H9 (cell line): ENCODE data around the gene PRKAG1. TPM values are rescaled to one million over a fixed set of nuclear protein-coding genes. Genes with fewer than 3 reads are reported as not detected.

ENCODE experiments used
- DNase-seq: peaks from one replicate; pipeline ENCODE4 v3.0.0-alpha.2; 2017
- H2AFZ ChIP-seq: one replicate; pipeline ENCODE4 v1.6.1; 2013; ENCODE audit warnings: mild to moderate bottlenecking, low read length, control low read depth, moderate library complexity
- H2AK5ac ChIP-seq: 2 replicates; pipeline ENCODE4 v1.6.1; 2013; ENCODE audit warnings: low read length, control low read depth, mixed read lengths; ENCODE audit not compliant: insufficient read length
- H2BK120ac ChIP-seq: one replicate; pipeline ENCODE4 v1.6.1; 2013; ENCODE audit warnings: low read depth, mild to moderate bottlenecking, low read length, control low read depth, inconsistent platforms; ENCODE audit not compliant: poor library complexity, severe bottlenecking
- H2BK12ac ChIP-seq: 2 replicates; pipeline ENCODE4 v1.6.1; 2013; ENCODE audit warnings: low read length, control low read depth, mixed read lengths, low read depth; ENCODE audit not compliant: insufficient read length
- H2BK15ac ChIP-seq: 2 replicates; pipeline ENCODE4 v1.6.1; 2013; ENCODE audit warnings: low read depth, low read length, control low read depth
- H2BK20ac ChIP-seq: one replicate; pipeline ENCODE4 v1.6.1; 2013; ENCODE audit warnings: low read depth, mild to moderate bottlenecking, low read length, control low read depth, inconsistent platforms; ENCODE audit not compliant: poor library complexity, severe bottlenecking
- H2BK5ac ChIP-seq: 2 replicates; pipeline ENCODE4 v1.6.1; 2013; ENCODE audit warnings: low read length, control low read depth, mixed read lengths; ENCODE audit not compliant: insufficient read length
- H3K14ac ChIP-seq: 2 replicates; pipeline ENCODE4 v1.6.1; 2013; ENCODE audit warnings: low read length, control low read depth; ENCODE audit not compliant: insufficient read depth
- H3K18ac ChIP-seq: 2 replicates; pipeline ENCODE4 v1.6.1; 2013; ENCODE audit warnings: low read depth, mild to moderate bottlenecking, mixed read lengths, low read length, control low read depth; ENCODE audit not compliant: insufficient read length
- H3K23ac ChIP-seq: 2 replicates; pipeline ENCODE4 v1.6.1; 2013; ENCODE audit warnings: low read length, control low read depth, mixed read lengths, low read depth; ENCODE audit not compliant: insufficient read length
- H3K23me2 ChIP-seq: 2 replicates; pipeline ENCODE4 v1.6.1; 2013; ENCODE audit warnings: low read depth, mild to moderate bottlenecking, mixed read lengths, low read length, control low read depth; ENCODE audit not compliant: insufficient read length, poor library complexity, severe bottlenecking
- H3K27ac ChIP-seq: 2 replicates; pipeline ENCODE4 v1.5.1; 2013; ENCODE audit warnings: low read length, control low read depth, mixed read lengths, low read depth; ENCODE audit not compliant: insufficient read length
- H3K27me3 ChIP-seq: 2 replicates; pipeline ENCODE4 v1.6.1; 2013; ENCODE audit warnings: low read length, control low read depth, inconsistent platforms; ENCODE audit not compliant: insufficient read depth
- H3K4ac ChIP-seq: 2 replicates; pipeline ENCODE4 v1.6.1; 2013; ENCODE audit warnings: low read depth, mild to moderate bottlenecking, control low read depth, inconsistent platforms, low read length, moderate library complexity
- H3K4me1 ChIP-seq: 2 replicates; pipeline ENCODE4 v1.6.1; 2013; ENCODE audit warnings: low read length, control low read depth, inconsistent platforms; ENCODE audit not compliant: insufficient read depth
- H3K4me2 ChIP-seq: 2 replicates; pipeline ENCODE4 v1.6.1; 2013; ENCODE audit warnings: low read length, control low read depth, mixed read lengths; ENCODE audit not compliant: insufficient read length, insufficient read depth
- H3K56ac ChIP-seq: 2 replicates; pipeline ENCODE4 v1.6.1; 2013; ENCODE audit warnings: low read depth, mild to moderate bottlenecking, mixed read lengths, low read length, control low read depth; ENCODE audit not compliant: insufficient read length
- H3K79me1 ChIP-seq: 2 replicates; pipeline ENCODE4 v1.6.1; 2013; ENCODE audit warnings: low read depth, mild to moderate bottlenecking, moderate library complexity, low read length, control low read depth, inconsistent platforms; ENCODE audit not compliant: insufficient read depth, poor library complexity, severe bottlenecking
- H3K79me2 ChIP-seq: 2 replicates; pipeline ENCODE4 v1.6.1; 2013; ENCODE audit warnings: low read length, control low read depth, inconsistent platforms; ENCODE audit not compliant: insufficient read depth
- H3K9ac ChIP-seq: 2 replicates; pipeline ENCODE4 v1.6.1; 2013; ENCODE audit warnings: low read length, control low read depth, mixed read lengths; ENCODE audit not compliant: insufficient read length; ENCODE audit errors: extremely low read depth
- H3K9me3 ChIP-seq: one replicate; pipeline ENCODE4 v1.6.1; 2013; ENCODE audit warnings: low read depth, low read length, inconsistent platforms; ENCODE audit not compliant: control insufficient read depth
- H3T11ph ChIP-seq: one replicate; pipeline ENCODE4 v1.6.1; 2013; ENCODE audit warnings: mild to moderate bottlenecking, low read length, control low read depth, inconsistent platforms
- H4K20me1 ChIP-seq: one replicate; pipeline ENCODE4 v1.6.1; 2013; ENCODE audit not compliant: control insufficient read depth, insufficient read length, insufficient read depth
- H4K5ac ChIP-seq: 2 replicates; pipeline ENCODE4 v1.6.1; 2013; ENCODE audit warnings: low read depth, mild to moderate bottlenecking, mixed read lengths, low read length, control low read depth; ENCODE audit not compliant: insufficient read length
- H4K8ac ChIP-seq: replicated peaks from 2 replicates; pipeline ENCODE4 v1.6.1; 2013; ENCODE audit warnings: low read length, control low read depth, mixed read lengths, low read depth; ENCODE audit not compliant: insufficient read length
- H4K91ac ChIP-seq: 2 replicates; pipeline ENCODE4 v1.6.1; 2013; ENCODE audit warnings: low read depth, mild to moderate bottlenecking, moderate library complexity, mixed read lengths, low read length, control low read depth; ENCODE audit not compliant: insufficient read length
- H3K27ac Mint-ChIP-seq, 3 experiments: 2 replicates in 2 of 3; 3 replicates in 1 of 3; pipeline ENCODE4 v1.8.0; 2020 to 2021; ENCODE audit warnings: mixed read lengths in 3 of 3, mild to moderate bottlenecking in 1 of 3, moderate library complexity in 1 of 3
- H3K27me3 Mint-ChIP-seq: 2 replicates; pipeline ENCODE4 v1.8.0; 2021; ENCODE audit warnings: low read depth, mild to moderate bottlenecking, moderate library complexity, mixed read lengths
- H3K36me3 Mint-ChIP-seq, 3 experiments: 2 replicates in 2 of 3; 3 replicates in 1 of 3; pipeline ENCODE4 v1.8.0; 2020 to 2021; ENCODE audit warnings: low read depth in 3 of 3, mixed read lengths in 3 of 3; ENCODE audit not compliant: insufficient read depth in 1 of 3
- H3K4me1 Mint-ChIP-seq, 2 experiments: 2 replicates each; pipeline ENCODE4 v1.8.0; 2020; ENCODE audit warnings: mixed read lengths in 2 of 2
- H3K4me3 Mint-ChIP-seq, 2 experiments: 2 replicates in 1 of 2; 3 replicates in 1 of 2; pipeline ENCODE4 v1.8.0; 2020 to 2021; ENCODE audit warnings: mild to moderate bottlenecking in 2 of 2, mixed read lengths in 2 of 2, moderate library complexity in 1 of 2
- H3K9me3 Mint-ChIP-seq, 2 experiments: 2 replicates in 1 of 2; 3 replicates in 1 of 2; pipeline ENCODE4 v1.8.0; 2020; ENCODE audit warnings: mild to moderate bottlenecking in 2 of 2, mixed read lengths in 2 of 2, moderate library complexity in 1 of 2
- CTCF ChIP-seq: fragments of 200-600 bp; sonication (generic); conservative IDR thresholded peaks from 3 replicates; pipeline ENCODE4 v1.8.0; 2021; ENCODE audit warnings: antibody characterized with exemption, mild to moderate bottlenecking
- WGBS: extraction: QIAGEN DNeasy Blood & Tissue Kit; methylation state at CpG from one replicate; pipeline ENCODE4 v1.1.7; 2013; ENCODE audit warnings: missing lambda C conversion rate, low lambda C conversion rate, mixed read lengths; ENCODE audit not compliant: insufficient read length; ENCODE audit errors: extremely low coverage; 5-methylcytosine and 5-hydroxymethylcytosine counted together
- total RNA-seq: library from RNA; stranded (reverse); gene quantifications from 2 replicates; pipeline ENCODE4 v1.2.1, GENCODE V29; 2021

PRKAG1 gene
- total RNA-seq, 1 experiment from 2014 or later: 34.8 TPM

DNA sequence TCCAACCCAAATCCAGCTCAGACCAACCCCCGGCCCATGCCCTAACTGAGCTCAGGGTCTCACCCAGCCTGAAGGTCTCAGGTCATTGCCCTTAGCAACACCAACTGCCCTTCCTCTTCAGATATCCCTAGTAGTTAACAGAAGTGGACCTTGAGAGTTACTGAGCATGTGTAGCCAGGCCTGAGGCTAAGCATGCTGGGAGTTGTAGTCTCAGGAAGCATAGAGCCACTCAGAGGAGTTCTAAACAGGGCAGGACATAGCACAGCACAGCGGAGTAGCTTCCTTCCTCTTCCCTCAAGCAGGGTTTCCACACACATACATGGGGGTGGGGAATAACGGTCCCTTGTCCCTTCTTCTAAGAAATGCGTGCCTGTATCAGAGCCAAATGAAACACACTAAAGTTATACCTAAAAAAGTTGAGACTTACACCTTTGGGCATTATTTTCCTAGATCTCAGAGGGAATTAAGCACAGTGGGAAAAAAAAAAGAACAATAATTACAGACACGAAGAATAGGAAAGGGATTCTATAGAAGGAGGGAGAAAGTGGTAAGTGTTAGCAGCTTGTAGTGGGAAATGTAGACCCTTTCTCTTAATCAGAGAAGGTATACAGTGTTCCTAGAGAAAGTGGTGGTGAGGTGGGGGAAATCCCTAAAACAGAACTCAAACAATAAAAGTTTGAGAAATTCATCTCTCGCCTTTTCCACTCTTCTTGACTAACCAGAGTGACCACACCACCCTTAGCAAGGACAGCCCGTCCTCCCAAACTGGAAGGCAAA is 37.6 kb upstream of the PRKAG1 start:
- Histone ChIP-seq H3K56ac (no peak overlapping the region), H3K79me1 (peaks cover 30% of the 10 kb centered on the region), H3K9ac (no peak overlapping the region), H2AK5ac (no peak overlapping the region), H2BK12ac (no peak overlapping the region), H2BK5ac (no peak overlapping the region), H4K8ac (no peak overlapping the region), H2AFZ (no peak overlapping the region), H3K79me2 (peaks cover 48% of the 10 kb centered on the region), H3K4ac (no peak overlapping the region), H4K5ac (no peak overlapping the region), H3K27ac (no peak overlapping the region), H3T11ph (no peak overlapping the region), H3K4me2 (peak overlapping the region; percentile 9), H3K18ac (no peak overlapping the region), H2BK120ac (no peak overlapping the region), H3K4me1 (peaks cover 14% of the 10 kb centered on the region), H3K14ac (no peak overlapping the region), H2BK15ac (no peak overlapping the region), H2BK20ac (no peak overlapping the region), H4K20me1 (no peaks in the 10 kb centered on the region), H3K9me3 (no peaks in the 10 kb centered on the region), H3K27me3 (no peaks in the 10 kb centered on the region), H3K23me2 (peaks cover 21% of the 10 kb centered on the region), H4K91ac (no peak overlapping the region), H3K23ac (no peak overlapping the region)
- H3K9me3 Mint-ChIP-seq: no peaks in the 10 kb centered on the region
- no peak for TF ChIP-seq CTCF
- WGBS: no CpG with 5 or more reads among the region's 7 CpGs
- peak overlapping the region in 2 of 3 experiments; percentile 52 to 90; a peak in 3 of 7 replicates for H3K27ac Mint-ChIP-seq
- H3K36me3 Mint-ChIP-seq: peaks cover 41 to 51% (median 48%) of the 10 kb centered on the region in 3 experiments
- H3K4me3 Mint-ChIP-seq: peak overlapping the region; percentile 37 to 97
- no peaks in the 10 kb centered on the region for H3K27me3 Mint-ChIP-seq
- H3K4me1 Mint-ChIP-seq: peaks cover 45 to 46% of the 10 kb centered on the region in 2 experiments
- DNase-seq: peak; percentile 75
